HG03103 (cell line): ENCODE measurements around the gene ZNF692.
A peak's percentile ranks its signal among the peaks of the same experiment; 100 is the strongest.
"Not testable (repeated sequence)": the region's sequence is repeated elsewhere in the genome, so short reads cannot be mapped to it uniquely, and the experiment has no call there.

Experiments
- ATAC-seq: cut with Tn5 transposase; IDR thresholded peaks from one replicate; pipeline ENCODE4 v1.9.1; 2021; ENCODE audit warnings: low read depth; ENCODE audit not compliant: unreplicated experiment

The ZNF692 gene

DNA sequence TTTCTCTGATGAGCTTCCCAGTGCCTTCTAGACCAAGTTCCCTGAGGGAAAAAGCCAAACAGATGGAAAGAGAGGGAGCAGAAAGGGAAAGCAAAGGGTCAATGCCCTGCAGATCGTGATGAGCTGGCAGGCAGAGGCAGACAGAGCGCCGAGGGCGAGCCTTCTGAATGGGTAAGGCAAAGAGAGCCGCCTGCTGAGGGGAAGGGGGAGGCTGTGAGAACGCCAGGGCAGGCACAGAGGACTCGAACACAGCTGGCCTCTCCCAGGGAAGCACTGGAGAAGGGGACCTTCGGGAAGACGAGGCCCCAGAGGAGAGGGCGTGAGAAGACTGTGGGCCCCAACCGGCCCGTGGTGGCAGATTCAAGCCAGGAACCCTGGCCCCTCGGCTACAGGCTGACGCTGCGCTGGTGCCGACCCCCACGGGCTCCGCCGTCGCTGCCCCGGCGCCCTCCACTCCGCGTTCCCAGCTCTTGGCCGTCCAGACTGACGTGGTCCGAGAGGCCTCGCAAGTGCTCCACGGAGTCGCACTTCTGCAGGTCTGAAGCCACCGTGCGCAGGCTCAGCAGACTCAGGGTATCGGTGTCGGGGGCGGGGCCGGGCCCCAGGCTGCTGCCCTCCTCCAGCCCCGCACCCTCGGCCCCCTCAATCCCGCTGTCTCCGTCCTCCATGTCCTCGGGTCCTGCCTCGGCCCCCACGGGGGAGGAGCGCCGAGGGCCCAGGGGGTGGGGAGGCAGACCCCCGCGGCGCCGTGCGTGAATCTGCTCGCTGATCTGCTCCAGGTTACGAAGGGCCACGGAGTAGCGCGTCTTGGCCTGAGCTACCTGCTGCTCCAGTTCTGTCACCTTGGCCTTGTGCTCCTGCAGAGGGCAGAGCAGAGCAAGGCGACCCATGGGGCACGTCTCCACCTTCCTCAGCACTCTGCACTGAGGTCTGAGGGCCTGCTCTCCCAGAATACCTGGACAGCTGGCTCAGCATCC lies 47.1 kb downstream of the ZNF692 start:
- no peak for ATAC-seq

DNA sequence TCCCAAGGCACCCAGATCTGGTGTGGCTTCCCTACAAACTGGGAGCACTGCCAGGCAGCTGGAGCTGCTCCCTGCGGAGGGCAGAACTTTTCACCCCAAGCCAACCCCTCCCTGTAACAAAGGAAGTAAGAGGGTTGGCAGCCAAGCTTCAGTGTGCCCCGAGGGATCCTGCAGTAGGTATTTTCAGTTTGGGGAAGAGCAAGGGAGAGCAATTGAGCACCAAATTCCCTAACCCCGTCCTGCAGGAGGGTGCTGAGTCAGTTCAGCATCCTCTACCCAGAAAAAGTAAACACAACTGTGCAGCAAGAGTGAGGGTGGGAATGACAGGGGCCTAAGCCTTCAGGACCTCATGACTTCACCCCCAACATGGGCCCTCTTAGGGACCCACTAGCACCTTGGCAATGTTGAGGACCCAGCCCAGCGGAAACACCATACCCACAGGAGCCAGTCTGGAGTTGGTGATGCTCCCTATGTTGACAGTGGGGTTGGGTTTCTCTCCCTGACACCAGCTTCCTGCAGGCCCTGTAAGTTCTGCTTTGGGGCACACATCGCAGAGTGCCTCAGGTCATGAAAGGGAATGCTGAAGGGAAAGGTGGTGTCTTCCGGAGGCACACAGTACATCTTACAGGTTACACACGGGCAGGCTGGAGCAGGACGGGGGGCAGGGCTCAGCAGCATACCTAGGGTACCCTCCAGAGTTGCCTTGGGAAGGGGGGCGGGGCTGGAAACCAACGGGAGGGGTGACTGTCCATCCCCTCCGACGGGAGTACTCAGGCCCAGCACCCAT lies 48.0 kb downstream of the ZNF692 start:
- no peak for ATAC-seq

DNA sequence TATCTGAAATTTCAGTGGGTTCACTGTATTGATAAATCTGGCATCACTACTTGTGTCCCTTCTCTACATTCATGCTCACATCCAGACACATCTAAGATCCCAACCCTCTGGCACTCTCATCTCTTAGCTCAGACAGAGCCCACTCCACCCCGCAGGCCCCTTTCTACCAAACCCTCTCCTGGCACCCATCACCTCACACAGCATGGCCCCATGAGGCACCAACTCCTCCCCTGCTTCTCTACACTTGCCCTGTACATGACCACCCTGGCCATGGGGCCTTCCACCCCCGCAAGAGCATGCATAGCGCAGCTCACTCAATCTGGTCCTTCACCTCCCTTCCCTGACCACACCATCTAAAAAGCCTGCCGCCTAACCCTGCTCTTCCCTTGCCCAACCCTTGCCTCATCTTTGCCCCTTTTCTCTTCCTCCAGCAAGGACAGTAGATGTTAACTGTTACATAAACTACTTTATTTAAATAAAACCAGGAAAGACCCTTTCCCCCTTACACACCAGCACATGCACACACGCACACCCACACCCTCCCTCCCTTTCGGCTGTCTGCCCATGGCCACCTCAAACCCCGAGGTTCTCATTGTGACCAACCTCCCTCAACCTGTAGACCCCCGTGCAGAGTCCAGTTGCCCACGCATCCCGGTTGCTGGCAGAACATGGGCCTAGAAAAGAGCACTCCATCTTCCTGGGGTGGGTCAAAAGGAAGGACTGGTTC lies 48.7 kb downstream of the ZNF692 start:
- no peak for ATAC-seq

DNA sequence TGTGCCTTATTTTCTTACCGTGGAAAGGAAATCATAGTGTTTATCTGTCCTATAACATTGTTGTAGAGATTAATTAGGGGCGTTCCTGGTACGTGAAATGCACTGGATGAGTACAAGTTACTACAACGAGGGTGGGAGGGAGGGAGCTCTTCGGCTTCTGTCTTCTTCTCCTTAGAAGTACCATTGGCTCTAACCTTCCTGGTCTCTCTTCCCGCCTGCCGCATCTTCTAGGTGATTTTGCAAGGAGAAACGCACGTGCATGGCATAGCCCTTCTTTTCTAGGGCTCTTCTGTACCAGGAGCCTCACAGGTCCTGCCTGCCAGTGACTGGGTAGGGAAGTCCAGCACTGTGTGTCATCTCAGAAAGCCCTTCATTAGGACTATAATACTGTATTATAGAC lies 50.0 kb downstream of the ZNF692 start:
- ATAC-seq = no peak

DNA sequence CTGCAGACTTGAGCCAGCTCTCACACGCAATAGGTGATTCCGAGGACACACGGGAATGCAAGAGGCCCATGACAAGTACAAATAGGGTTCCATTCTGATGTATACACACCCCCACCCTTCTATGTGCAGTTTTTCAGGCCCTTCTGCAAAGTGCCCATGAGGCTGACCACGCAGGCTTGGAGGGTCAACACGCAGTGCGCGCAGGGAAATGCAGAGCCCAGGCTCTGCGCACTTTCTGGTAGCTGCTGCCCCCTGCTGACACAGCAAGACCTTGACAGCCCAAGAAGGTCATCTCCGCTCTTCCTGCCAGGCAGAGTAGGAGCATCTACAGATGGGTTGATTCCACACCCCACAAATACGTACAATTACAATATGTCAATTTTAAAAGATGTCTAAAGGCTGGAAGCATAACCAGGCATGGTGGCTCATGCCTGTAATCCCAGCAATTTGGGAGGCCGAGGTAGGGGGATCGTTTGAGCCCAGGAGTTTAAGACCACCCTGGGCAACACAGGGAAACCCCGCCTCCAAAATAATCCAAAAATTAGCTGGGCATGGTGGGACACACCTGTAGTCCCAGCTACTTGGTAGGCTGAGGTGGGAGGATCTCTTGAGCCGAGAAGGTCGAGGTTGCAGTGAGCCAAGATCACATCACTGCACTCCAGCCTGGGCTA lies 51.7 kb downstream of the ZNF692 start:
- peak; percentile 49 for ATAC-seq

DNA sequence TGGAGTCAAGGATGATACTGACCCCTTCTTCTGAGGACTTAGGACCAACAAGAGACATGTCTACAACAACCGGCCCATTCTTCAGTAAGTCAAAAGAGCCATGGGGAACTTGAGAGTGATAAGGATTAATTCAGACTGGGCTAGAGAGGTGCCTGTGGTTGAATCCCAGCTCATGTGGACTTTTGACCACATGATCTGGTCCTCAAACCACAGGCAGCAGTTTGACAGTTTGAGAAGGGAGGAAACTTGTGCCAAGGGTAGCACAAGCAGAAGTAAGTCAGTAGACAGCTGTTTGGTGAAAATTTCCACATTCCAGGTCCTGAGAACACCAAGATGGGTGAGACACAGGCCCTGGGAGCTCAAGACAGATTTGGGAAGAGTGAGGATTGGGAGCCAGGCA lies 53.0 kb downstream of the ZNF692 start:
- no peak for ATAC-seq

DNA sequence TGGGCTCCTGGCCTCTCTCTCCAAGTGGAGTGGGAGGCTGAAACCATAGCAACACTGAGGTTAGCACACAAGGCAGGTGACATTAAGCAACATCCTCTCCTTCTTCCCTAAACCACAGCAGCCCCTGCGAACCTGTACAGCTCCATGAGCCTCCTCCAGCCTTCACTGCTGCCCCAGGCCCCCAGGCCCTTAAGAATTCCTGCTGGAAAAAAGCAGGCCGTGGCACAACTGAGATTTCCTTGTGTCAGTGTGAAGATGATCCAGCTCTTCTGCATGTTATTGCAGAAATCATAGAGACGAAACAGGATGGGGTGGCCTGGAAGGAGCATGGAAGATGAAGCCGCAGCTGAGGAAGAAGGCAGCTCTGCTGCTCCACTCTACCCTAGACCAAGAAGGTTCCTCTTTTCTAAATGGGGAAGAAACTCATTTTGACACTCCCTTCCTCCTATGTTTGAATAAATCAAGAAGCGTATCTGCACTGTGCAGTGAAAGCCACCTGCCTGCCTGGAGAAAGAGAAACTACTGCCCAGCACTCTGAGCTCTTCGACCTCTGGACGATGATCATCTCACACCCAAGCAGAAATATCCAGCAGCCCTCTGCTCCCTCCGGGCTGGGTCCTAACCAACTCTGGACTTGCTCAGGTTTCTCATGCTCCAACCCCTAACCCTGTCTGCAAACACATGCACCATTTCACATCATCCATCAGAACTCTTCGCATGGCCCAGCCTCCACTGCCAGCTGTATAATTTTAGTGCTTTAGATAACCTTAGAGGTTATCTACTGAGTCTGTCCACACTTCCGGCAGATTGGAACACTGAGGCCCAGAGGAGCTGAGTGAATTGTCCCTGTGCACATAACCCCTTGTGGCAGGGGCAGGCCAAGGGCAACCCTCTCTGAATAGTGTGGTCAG lies 53.9 kb downstream of the ZNF692 start:
- ATAC-seq = peak; percentile 92

DNA sequence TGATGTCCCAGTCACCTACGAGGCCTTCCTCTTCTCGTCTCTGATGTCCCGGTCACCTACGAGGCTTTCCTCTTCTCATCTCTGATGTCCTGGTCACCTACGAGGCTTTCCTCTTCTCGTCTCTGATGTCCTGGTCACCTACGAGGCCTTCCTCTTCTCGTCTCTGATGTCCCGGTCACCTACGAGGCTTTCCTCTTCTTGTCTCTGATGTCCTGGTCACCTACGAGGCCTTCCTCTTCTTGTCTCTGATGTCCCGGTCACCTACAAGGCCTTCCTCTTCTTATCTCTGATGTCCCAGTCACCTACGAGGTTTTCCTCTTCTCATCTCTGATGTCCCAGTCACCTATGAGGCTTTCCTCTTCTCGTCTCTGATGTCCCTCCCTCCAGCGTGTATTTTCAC lies 55.4 kb downstream of the ZNF692 start:
- ATAC-seq = not testable (repeated sequence)

DNA sequence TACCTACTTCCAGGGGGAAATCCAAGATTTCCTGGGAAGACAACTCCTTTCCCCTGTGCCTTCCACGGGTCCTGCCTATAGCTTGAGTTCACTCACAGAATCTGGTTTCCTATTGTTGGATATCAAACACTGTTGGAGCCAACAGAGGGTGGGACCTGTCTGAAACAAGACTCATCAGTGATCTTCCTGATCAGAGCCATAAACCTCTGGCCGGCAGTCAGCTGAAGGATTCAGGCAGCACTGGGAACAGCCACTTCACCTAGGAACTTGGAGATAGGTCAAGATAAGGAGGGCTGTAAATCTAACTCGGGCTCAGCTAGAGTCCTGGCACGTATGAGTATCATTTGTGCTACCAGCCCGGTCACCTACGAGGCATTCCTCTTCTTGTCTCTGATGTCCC lies 56.4 kb downstream of the ZNF692 start:
- no peak for ATAC-seq

DNA sequence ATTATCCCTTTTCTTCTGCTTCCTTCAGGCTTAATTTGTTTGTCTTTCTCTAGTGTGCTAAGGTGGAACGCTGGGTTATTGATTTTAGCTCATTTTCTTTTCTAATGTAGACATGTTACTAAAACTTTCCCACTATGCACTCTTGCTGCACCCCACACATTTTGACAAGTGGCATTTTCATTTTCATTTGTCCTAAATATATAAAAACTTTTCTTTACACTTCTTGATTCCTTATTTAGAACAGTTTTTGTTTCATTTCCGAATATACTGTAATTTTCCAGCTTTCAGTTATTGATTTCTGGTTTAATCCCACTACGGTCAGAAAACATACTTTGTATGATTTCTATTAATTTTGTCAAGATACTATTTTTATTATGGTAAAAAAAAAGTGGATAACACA lies 58.4 kb downstream of the ZNF692 start:
- no peak for ATAC-seq
